Sigmoid colon (tissue), 7 donors: Measurements from ENCODE around the gene PKLR. TPM values are rescaled to one million over a fixed set of nuclear protein-coding genes. Genes with fewer than 3 reads are reported as not detected.

Experiments
- DNase-seq: peaks from one replicate; pipeline ENCODE4 v3.0.0-alpha.2; 2019
- H3K27ac ChIP-seq, 4 donors: fragments of 200-600 bp; sonication (generic); one replicate each; pipeline ENCODE4 v1.5.1; 2016 to 2019; ENCODE audit warnings: mild to moderate bottlenecking in 1 of 4
- H3K27me3 ChIP-seq, 3 donors: fragments of 200-600 bp; sonication (generic); one replicate each; pipeline ENCODE4 v1.5.1; 2019; ENCODE audit warnings: mild to moderate bottlenecking in 1 of 3
- H3K36me3 ChIP-seq, 4 donors: fragments of 200-600 bp; sonication (generic); one replicate each; pipeline ENCODE4 v1.5.1; 2016 to 2019
- H3K4me1 ChIP-seq, 4 donors: fragments of 200-600 bp; sonication (generic); one replicate each; pipeline ENCODE4 v1.5.1; 2017 to 2019
- H3K4me3 ChIP-seq, 4 donors: fragments of 200-600 bp; sonication (generic); one replicate each; pipeline ENCODE4 v1.5.1; 2017 to 2019; ENCODE audit warnings: mild to moderate bottlenecking in 2 of 4, moderate library complexity in 1 of 4
- H3K9me3 ChIP-seq, 4 donors: fragments of 200-600 bp in 3 of 4; sonication (generic) in 3 of 4; one replicate each; pipeline versions ENCODE4 v1.5.1 to v1.6.1; 2013 to 2019
- EP300 ChIP-seq, 4 donors: sonication (generic); formaldehyde crosslinking; IDR thresholded peaks; one replicate each; pipeline ENCODE4 v1.6.1; 2017; ENCODE audit warnings: antibody characterized with exemption in 4 of 4
- POLR2A ChIP-seq, 2 donors: fragments of 450-650 bp; IDR thresholded peaks; one replicate each; pipeline ENCODE4 v1.6.1; 2016; ENCODE audit warnings: antibody characterized with exemption in 2 of 2, mild to moderate bottlenecking in 2 of 2, moderate library complexity in 2 of 2
- POLR2AphosphoS5 ChIP-seq, 4 donors: sonication (generic); formaldehyde crosslinking; IDR thresholded peaks; one replicate each; pipeline ENCODE4 v1.6.1; 2017; ENCODE audit warnings: antibody characterized with exemption in 4 of 4
- WGBS, 2 donors: extraction: QIAGEN DNeasy Blood & Tissue Kit; methylation state at CpG; one replicate each; pipeline ENCODE4 v1.1.7; 2013; 5-methylcytosine and 5-hydroxymethylcytosine counted together
- intact Hi-C: fragments of 100-400 bp; cut with DNase I; formaldehyde crosslinking; loops from one replicate; pipeline ENCODE4 v1.15.1; 2023
- polyA plus RNA-seq, 3 donors: library from polyadenylated mRNA; stranded (reverse); fragments of 200-250 nt; gene quantifications; one replicate each; pipeline ENCODE4 v1.2.3, GENCODE V29; 2013
- total RNA-seq, 4 donors: library from RNA; depleted of rRNA; stranded (reverse); fragments of >200 nt; gene quantifications; one replicate each; pipeline ENCODE4 v1.1.0, GENCODE V29; 2016
- TF ChIP-seq, protein P1 (sequence below), 4 experiments: fragments of 450-650 bp in 3 of 4; fragments of 200-600 bp in 1 of 4; IDR thresholded peaks; one replicate each; pipeline ENCODE4 v1.5.1; 2016 to 2019; ENCODE audit warnings: antibody characterized with exemption in 4 of 4, mild to moderate bottlenecking in 3 of 4, moderate library complexity in 2 of 4
- donor health status: healthy with polysubstance abuse.
- donor health status: Bipolar disorder and iron deficiency.
- donor health status: healthy.

PKLR gene
- total and polyA plus RNA-seq, 7 donors: under 0.01 to 0.69 (median 0.38) TPM; not detected in 4

DNA sequence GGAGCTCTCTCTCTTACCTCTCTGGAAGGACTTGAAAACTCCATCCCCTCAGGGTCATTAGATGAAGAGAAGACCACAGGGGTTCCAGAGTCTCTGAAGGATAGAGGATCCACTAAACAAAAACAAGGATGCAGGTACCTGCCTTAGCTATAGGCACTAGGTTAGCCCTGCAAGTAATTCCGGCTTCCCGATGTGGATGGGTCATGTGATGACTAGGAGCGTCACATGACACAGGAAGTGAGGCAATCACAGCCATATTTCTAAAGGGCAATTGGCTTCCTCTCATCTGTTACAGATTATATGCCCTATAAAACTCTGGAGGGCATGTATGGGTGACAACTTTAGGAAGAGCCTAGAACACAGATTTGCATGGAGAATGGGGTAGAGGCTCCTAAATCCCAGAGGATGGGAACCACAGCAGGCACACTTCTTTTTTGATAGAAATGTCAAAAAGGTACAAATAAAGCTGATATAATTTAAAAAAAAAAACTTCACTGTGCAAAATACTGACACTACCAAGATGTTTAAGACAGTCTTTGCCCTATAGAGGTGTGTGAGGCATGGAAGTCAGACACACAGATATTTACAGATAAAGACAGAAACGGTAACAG, 60.1 kb downstream of the PKLR start:
- H3K4me1 ChIP-seq: peaks cover 7 to 43% (median 37%) of the 10 kb centered on the region in 4 donors
- intact Hi-C loops: loop anchor here (5.0 kb wide), 1 partner anchor 34 kb away; the partner anchor contains the start of genes MTX1 and THBS3
- 5 to 16% methylated on average over 4 of the region's 4 CpGs for WGBS, 2 donors
- H3K27me3 ChIP-seq: no peaks in the 10 kb centered on the region
- peak overlapping the region; percentile 30 to 45 (median 42) for H3K4me3 ChIP-seq
- DNase-seq: peak; percentile 86
- TF ChIP-seq POLR2A (IDR thresholded peaks at IDR 0.05) (no peak), EP300 (IDR thresholded peaks at IDR 0.05) (no peak), POLR2AphosphoS5 (IDR thresholded peaks at IDR 0.05) (peak in 2 of 4 donors; percentile 44 to 65)
- TF ChIP-seq, protein P1, sequence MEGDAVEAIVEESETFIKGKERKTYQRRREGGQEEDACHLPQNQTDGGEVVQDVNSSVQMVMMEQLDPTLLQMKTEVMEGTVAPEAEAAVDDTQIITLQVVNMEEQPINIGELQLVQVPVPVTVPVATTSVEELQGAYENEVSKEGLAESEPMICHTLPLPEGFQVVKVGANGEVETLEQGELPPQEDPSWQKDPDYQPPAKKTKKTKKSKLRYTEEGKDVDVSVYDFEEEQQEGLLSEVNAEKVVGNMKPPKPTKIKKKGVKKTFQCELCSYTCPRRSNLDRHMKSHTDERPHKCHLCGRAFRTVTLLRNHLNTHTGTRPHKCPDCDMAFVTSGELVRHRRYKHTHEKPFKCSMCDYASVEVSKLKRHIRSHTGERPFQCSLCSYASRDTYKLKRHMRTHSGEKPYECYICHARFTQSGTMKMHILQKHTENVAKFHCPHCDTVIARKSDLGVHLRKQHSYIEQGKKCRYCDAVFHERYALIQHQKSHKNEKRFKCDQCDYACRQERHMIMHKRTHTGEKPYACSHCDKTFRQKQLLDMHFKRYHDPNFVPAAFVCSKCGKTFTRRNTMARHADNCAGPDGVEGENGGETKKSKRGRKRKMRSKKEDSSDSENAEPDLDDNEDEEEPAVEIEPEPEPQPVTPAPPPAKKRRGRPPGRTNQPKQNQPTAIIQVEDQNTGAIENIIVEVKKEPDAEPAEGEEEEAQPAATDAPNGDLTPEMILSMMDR (IDR thresholded peaks at IDR 0.05): no peak
- H3K9me3 ChIP-seq: no peaks in the 10 kb centered on the region
- H3K36me3 ChIP-seq: peaks cover 0 to 32% (median 9%) of the 10 kb centered on the region in 4 donors
- H3K27ac ChIP-seq: peak overlapping the region; percentile 34 to 49 (median 44)

Other genes starting within 250 kb of the PKLR start
- gene EFNA4, start 237.7 kb downstream of the PKLR start, total RNA-seq: 1 to 10 TPM; 1.6 to 5.0 (median 3.1) TPM
- 10 to 100 TPM; 10.2 to 22.2 (median 12.0) TPM for gene EFNA4, start 237.7 kb downstream of the PKLR start, polyA plus RNA-seq
- gene EFNA3, start 222.6 kb downstream of the PKLR start, total RNA-seq: 1 to 10 TPM in 3 of 4 donors, under 1 TPM in 1; 0.27 to 3.0 (median 1.9) TPM
- gene EFNA3, start 222.6 kb downstream of the PKLR start, polyA plus RNA-seq: 1 to 10 TPM; 8.4 to 9.0 (median 8.5) TPM
- 10 to 100 TPM; 15.5 to 22.5 (median 16.4) TPM for gene EFNA1, start 173.6 kb downstream of the PKLR start, total RNA-seq
- 100 to 1,000 TPM in 1 of 3 donors, 10 to 100 TPM in 2; 34.7 to 112 (median 48.1) TPM for gene EFNA1, start 173.6 kb downstream of the PKLR start, polyA plus RNA-seq
- gene SLC50A1, start 165.6 kb downstream of the PKLR start, total RNA-seq: 10 to 100 TPM in 3 of 4 donors, 1 to 10 TPM in 1; 8.0 to 21.4 (median 14.0) TPM
- gene SLC50A1, start 165.6 kb downstream of the PKLR start, polyA plus RNA-seq: 100 to 1,000 TPM in 1 of 3 donors, 10 to 100 TPM in 2; 46.8 to 151 (median 77.4) TPM
- gene DPM3, start 160.9 kb downstream of the PKLR start, total RNA-seq: 100 to 1,000 TPM in 3 of 4 donors, 10 to 100 TPM in 1; 29.2 to 144 (median 127) TPM
- 100 to 1,000 TPM; 143 to 220 (median 196) TPM for gene DPM3, start 160.9 kb downstream of the PKLR start, polyA plus RNA-seq
- 100 to 1,000 TPM in 3 of 4 donors, 10 to 100 TPM in 1; 72.9 to 119 (median 110) TPM for gene KRTCAP2, start 128.1 kb downstream of the PKLR start, total RNA-seq
- 100 to 1,000 TPM in 2 of 3 donors, 10 to 100 TPM in 1; 74.2 to 245 (median 114) TPM for gene KRTCAP2, start 128.1 kb downstream of the PKLR start, polyA plus RNA-seq
- gene TRIM46, start 127.6 kb downstream of the PKLR start, total RNA-seq: 1 to 10 TPM in 1 of 4 donors, under 1 TPM in 3; 0.16 to 3.0 (median 0.52) TPM
- under 1 TPM in 2 of 3 donors, not detected in 1; 0.60 to 0.92 TPM for gene TRIM46, start 127.6 kb downstream of the PKLR start, polyA plus RNA-seq
- gene THBS3, start 93.5 kb downstream of the PKLR start, total RNA-seq: 10 to 100 TPM in 3 of 4 donors, 1 to 10 TPM in 1; 9.6 to 43.5 (median 18.5) TPM
- 10 to 100 TPM in 1 of 3 donors, 1 to 10 TPM in 2; 3.5 to 13.4 (median 6.0) TPM for gene THBS3, start 93.5 kb downstream of the PKLR start, polyA plus RNA-seq
- 10 to 100 TPM; 15.5 to 29.8 (median 27.7) TPM for gene MTX1, start 92.7 kb downstream of the PKLR start, total RNA-seq
- 10 to 100 TPM; 51.7 to 69.7 (median 53.2) TPM for gene MTX1, start 92.7 kb downstream of the PKLR start, polyA plus RNA-seq
- 10 to 100 TPM; 11.8 to 44.0 (median 16.0) TPM for gene ENTREP3, start 46.0 kb downstream of the PKLR start, total RNA-seq
- 10 to 100 TPM in 1 of 3 donors, 1 to 10 TPM in 2; 5.4 to 17.6 (median 6.5) TPM for gene ENTREP3, start 46.0 kb downstream of the PKLR start, polyA plus RNA-seq
- gene SCAMP3, start 39.1 kb downstream of the PKLR start, total RNA-seq: 10 to 100 TPM; 25.1 to 45.3 (median 36.5) TPM
- 10 to 100 TPM; 11.6 to 56.4 (median 22.8) TPM for gene SCAMP3, start 39.1 kb downstream of the PKLR start, polyA plus RNA-seq
- gene CLK2, start 27.9 kb downstream of the PKLR start, total RNA-seq: 10 to 100 TPM; 21.4 to 33.2 (median 25.3) TPM
- gene CLK2, start 27.9 kb downstream of the PKLR start, polyA plus RNA-seq: 10 to 100 TPM in 2 of 3 donors, 1 to 10 TPM in 1; 7.2 to 45.9 (median 14.4) TPM
- gene HCN3, start 24.0 kb downstream of the PKLR start, total RNA-seq: 1 to 10 TPM; 1.2 to 5.5 (median 2.3) TPM
- gene HCN3, start 24.0 kb downstream of the PKLR start, polyA plus RNA-seq: 1 to 10 TPM in 2 of 3 donors, under 1 TPM in 1; 0.69 to 8.6 (median 1.2) TPM
- gene FDPS, start 7.4 kb upstream of the PKLR start, total RNA-seq: 10 to 100 TPM; 73.7 to 96.8 (median 81.3) TPM
- 100 to 1,000 TPM; 144 to 570 (median 299) TPM for gene FDPS, start 7.4 kb upstream of the PKLR start, polyA plus RNA-seq
- gene RUSC1, start 19.5 kb upstream of the PKLR start, total RNA-seq: 10 to 100 TPM; 12.5 to 27.4 (median 16.0) TPM
- 10 to 100 TPM; 48.3 to 76.3 (median 67.7) TPM for gene RUSC1, start 19.5 kb upstream of the PKLR start, polyA plus RNA-seq